Endodermal cell (in vitro differentiated cells): Measurements from ENCODE around the gene CLEC2L. TPM values are rescaled to one million over a fixed set of nuclear protein-coding genes. Genes with fewer than 3 reads are reported as not detected.

Experiments used
- DNase-seq: peaks from one replicate; pipeline ENCODE4 v3.0.0-alpha.2; 2017
- H3K27ac ChIP-seq: 2 replicates; pipeline ENCODE4 v1.5.1; 2013; ENCODE audit warnings: mild to moderate bottlenecking, low read depth, low read length, moderate library complexity
- H3K27me3 ChIP-seq: 2 replicates; pipeline ENCODE4 v1.6.1; 2013; ENCODE audit warnings: mild to moderate bottlenecking, low read length, moderate library complexity; ENCODE audit not compliant: insufficient read depth, control insufficient read depth, poor library complexity, severe bottlenecking
- H3K36me3 ChIP-seq: 2 replicates; pipeline ENCODE4 v1.7.0; 2013; ENCODE audit warnings: mild to moderate bottlenecking, low read length, moderate library complexity; ENCODE audit not compliant: control insufficient read depth, insufficient read depth
- H3K4me1 ChIP-seq: one replicate; pipeline ENCODE4 v1.7.0; 2013; ENCODE audit warnings: low read length; ENCODE audit not compliant: control insufficient read depth, insufficient read depth
- H3K4me3 ChIP-seq: 2 replicates; pipeline ENCODE4 v1.5.1; 2013; ENCODE audit warnings: mild to moderate bottlenecking, low read length, moderate library complexity
- H3K9ac ChIP-seq: 2 replicates; pipeline ENCODE4 v1.6.1; 2013; ENCODE audit warnings: mild to moderate bottlenecking, low read length, moderate library complexity; ENCODE audit not compliant: poor library complexity, severe bottlenecking; ENCODE audit errors: extremely low read depth
- H3K9me3 ChIP-seq: 2 replicates; pipeline ENCODE4 v1.6.1; 2013; ENCODE audit warnings: mild to moderate bottlenecking, low read length, moderate library complexity; ENCODE audit not compliant: control insufficient read depth
- H3K27ac Mint-ChIP-seq: 2 replicates; pipeline ENCODE4 v1.8.0; 2020; ENCODE audit warnings: mixed read lengths
- H3K27me3 Mint-ChIP-seq: 2 replicates; pipeline ENCODE4 v1.8.0; 2021; ENCODE audit warnings: mild to moderate bottlenecking, mixed read lengths; ENCODE audit not compliant: insufficient read depth
- H3K36me3 Mint-ChIP-seq: 2 replicates; pipeline ENCODE4 v1.8.0; 2020; ENCODE audit warnings: low read depth, mixed read lengths
- H3K4me1 Mint-ChIP-seq: 2 replicates; pipeline ENCODE4 v1.8.0; 2020; ENCODE audit warnings: mixed read lengths
- H3K4me3 Mint-ChIP-seq: 2 replicates; pipeline ENCODE4 v1.8.0; 2020; ENCODE audit warnings: mild to moderate bottlenecking, moderate library complexity, mixed read lengths
- H3K9me3 Mint-ChIP-seq: 2 replicates; pipeline ENCODE4 v1.8.0; 2020; ENCODE audit warnings: mild to moderate bottlenecking, mixed read lengths
- CTCF ChIP-seq: fragments of 200-600 bp; sonication (generic); conservative IDR thresholded peaks from 2 replicates; pipeline ENCODE4 v1.5.0; 2021; ENCODE audit warnings: antibody characterized with exemption, mild to moderate bottlenecking
- WGBS, 2 experiments: methylation state at CpG; one replicate each; pipeline versions ENCODE4 v1.1.5 to v1.1.7; 2013; ENCODE audit warnings: missing lambda C conversion rate in 2 of 2, mixed read lengths in 1 of 2; ENCODE audit not compliant: insufficient coverage in 1 of 2, insufficient read length in 1 of 2; 5-methylcytosine and 5-hydroxymethylcytosine counted together
- total RNA-seq, 2 donors: library from RNA; stranded (reverse); fragmentation: NEBNext Ultra II Directional in 1 of 2; extraction: Animal tissue kit (Norgen Biotek cat#: 25700) in 1 of 2; gene quantifications; 2 replicates in 1 of 2; 3 replicates in 1 of 2; pipeline ENCODE4 v1.2.1, GENCODE V29; 2021

Gene CLEC2L
- total RNA-seq, 2 donors from 2014 or later: 1.2 to 1.5 TPM

- Mint-ChIP-seq H3K4me3 (peak overlapping the region; percentile 52), H3K27ac (no peak overlapping the region), H3K36me3 (no peaks in the 10 kb centered on the region), H3K27me3 (peaks cover 61% of the 10 kb centered on the region), H3K9me3 (peaks cover 9% of the 10 kb centered on the region), H3K4me1 (no peaks in the 10 kb centered on the region)
- Histone ChIP-seq H3K9ac (no peak overlapping the region), H3K9me3 (no peaks in the 10 kb centered on the region), H3K4me3 (peak overlapping the region; percentile 66), H3K4me1 (peaks cover 2% of the 10 kb centered on the region), H3K27me3 (peaks cover 61% of the 10 kb centered on the region), H3K27ac (no peak overlapping the region), H3K36me3 (no peaks in the 10 kb centered on the region)
- no peak for TF ChIP-seq CTCF
- WGBS, 2 experiments: 56 to 60% methylated on average over 1 to 11 of the region's 11 CpGs
- DNase-seq: no peak
Observed at GRCh38 chr7:139522830-139523198, 671 bp upstream of the CLEC2L start.

GRCh38 chr7:139523968-139524815 lies 707 bp downstream of the CLEC2L start:
- H3K27me3 Mint-ChIP-seq: peaks cover 70% of the 10 kb centered on the region
- H3K4me3 Mint-ChIP-seq: peak overlapping the region; percentile 44
- H3K4me3 ChIP-seq: no peak overlapping the region

GRCh38 chr7:139525239-139525638 lies 1.8 kb downstream of the CLEC2L start:
- H3K27me3 ChIP-seq: peaks cover 67% of the 10 kb centered on the region
- H3K4me3 ChIP-seq: no peak overlapping the region
- H3K36me3 ChIP-seq: no peaks in the 10 kb centered on the region
- Mint-ChIP-seq H3K4me3 (no peak overlapping the region), H3K4me1 (no peaks in the 10 kb centered on the region), H3K27ac (no peak overlapping the region), H3K9me3 (peaks cover 9% of the 10 kb centered on the region), H3K27me3 (peaks cover 76% of the 10 kb centered on the region), H3K36me3 (no peaks in the 10 kb centered on the region)
- peaks cover 2% of the 10 kb centered on the region for H3K4me1 ChIP-seq
- no peak overlapping the region for H3K9ac ChIP-seq
- no peak for TF ChIP-seq CTCF
- WGBS, 2 experiments: 91 to 96% methylated on average over 5 to 10 of the region's 10 CpGs
- H3K27ac ChIP-seq: no peak overlapping the region
- DNase-seq: no peak
- H3K9me3 ChIP-seq: no peaks in the 10 kb centered on the region

More at GRCh38 chr7:139523968-139524815, 707 bp downstream of the CLEC2L start:
- Mint-ChIP-seq H3K4me1 (no peaks in the 10 kb centered on the region), H3K9me3 (peaks cover 9% of the 10 kb centered on the region), H3K36me3 (no peaks in the 10 kb centered on the region), H3K27ac (no peak overlapping the region)
- 32 to 82% methylated on average over 8 to 70 of the region's 70 CpGs for WGBS, 2 experiments
- no peak overlapping the region for H3K27ac ChIP-seq
- no peak for TF ChIP-seq CTCF
- H3K9me3 ChIP-seq: no peaks in the 10 kb centered on the region
- H3K36me3 ChIP-seq: no peaks in the 10 kb centered on the region
- no peak overlapping the region for H3K9ac ChIP-seq
- H3K4me1 ChIP-seq: peaks cover 2% of the 10 kb centered on the region
- peak; percentile 76 for DNase-seq
- H3K27me3 ChIP-seq: peaks cover 65% of the 10 kb centered on the region
